Left renal pelvis (tissue), 4 donors: ENCODE data around the gene DIAPH1. TPM values are rescaled to one million over a fixed set of nuclear protein-coding genes. Genes with fewer than 3 reads are reported as not detected.

Experiments used
- DNase-seq, 4 donors: peaks; one replicate each; pipeline ENCODE4 v3.0.0-alpha.2; 2013; ENCODE audit warnings: low read depth in 4 of 4, low spot score in 3 of 4
- polyA plus RNA-seq, 4 donors: library from polyadenylated mRNA; unstranded; fragments of 120-200 nt; gene quantifications; one replicate each; pipeline ENCODE4 v1.2.1, GENCODE V29; 2013; ENCODE audit not compliant: insufficient read length in 4 of 4

The DIAPH1 gene
- polyA plus RNA-seq, 4 donors = 43.8 to 81.2 (median 61.9) TPM

DNA sequence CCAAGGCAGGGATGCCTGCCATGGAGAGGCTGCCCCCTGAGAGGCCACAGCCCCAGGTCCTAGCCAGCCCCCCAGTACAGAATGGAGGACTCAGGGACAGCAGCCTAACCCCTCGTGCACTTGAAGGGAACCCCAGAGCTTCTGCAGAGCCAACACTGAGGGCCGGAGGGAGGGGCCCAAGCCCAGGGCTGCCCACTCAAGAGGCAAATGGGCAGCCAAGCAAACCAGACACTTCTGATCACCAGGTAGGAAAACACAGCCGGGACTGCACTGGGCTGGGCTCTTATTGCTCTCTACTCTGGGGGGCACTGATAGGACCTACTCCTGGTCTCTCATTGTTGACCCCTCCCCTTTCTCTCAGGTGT lies 21.2 kb upstream of the DIAPH1 start:
- DNase-seq = no peak

DNA sequence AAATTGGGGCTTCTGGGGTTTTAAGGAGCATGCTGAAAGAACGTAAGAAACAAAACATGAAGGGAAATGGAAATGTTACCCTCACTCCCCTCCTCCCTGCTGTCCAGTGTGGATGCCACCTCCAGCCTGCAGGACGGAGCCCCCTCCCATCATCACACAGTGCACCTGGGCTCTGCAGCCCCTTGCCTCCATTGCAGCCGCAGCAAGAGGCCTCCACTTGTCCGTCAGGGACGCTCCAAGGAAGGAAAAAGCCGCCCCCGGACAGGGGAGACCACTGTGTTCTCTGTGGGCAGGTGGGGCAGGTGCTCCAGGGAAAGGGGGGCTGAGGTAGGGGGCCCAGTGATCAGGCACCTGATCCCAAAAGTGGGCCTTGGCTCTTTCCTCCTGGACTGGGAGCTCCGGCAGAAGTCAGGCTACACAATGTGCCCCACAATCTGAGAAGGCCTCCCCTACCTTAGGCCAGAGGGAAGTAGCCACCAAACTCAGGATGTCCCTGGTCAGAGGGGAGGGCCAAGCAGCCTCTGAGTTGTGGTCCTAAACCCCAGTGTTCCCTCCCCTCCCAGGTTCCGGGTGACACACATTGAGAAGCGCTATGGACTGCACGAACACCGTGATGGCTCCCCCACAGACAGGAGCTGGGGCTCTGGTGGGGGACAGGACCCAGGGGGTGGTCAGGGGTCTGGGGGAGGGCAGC lies 20.7 kb upstream of the DIAPH1 start:
- DNase-seq = no peak

DNA sequence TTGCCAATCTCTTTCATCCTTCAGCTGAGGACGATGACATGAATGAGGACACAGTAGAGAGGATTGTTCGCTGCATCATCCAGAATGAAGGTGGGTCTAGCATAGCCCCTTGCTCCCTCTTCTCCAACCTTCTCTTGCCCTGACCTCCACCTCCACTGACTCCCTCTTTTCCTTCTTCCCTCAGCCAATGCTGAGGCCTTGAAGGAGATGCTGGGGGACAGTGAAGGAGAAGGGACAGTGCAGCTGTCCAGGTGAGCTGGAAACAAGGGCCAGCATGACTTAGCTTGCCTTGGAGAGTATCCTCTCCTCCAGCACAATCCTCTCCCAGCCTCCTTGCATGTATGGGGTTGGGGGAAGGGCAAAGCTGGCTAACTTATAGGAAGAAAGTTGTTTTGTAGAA lies 20.0 kb upstream of the DIAPH1 start:
- DNase-seq = no peak

DNA sequence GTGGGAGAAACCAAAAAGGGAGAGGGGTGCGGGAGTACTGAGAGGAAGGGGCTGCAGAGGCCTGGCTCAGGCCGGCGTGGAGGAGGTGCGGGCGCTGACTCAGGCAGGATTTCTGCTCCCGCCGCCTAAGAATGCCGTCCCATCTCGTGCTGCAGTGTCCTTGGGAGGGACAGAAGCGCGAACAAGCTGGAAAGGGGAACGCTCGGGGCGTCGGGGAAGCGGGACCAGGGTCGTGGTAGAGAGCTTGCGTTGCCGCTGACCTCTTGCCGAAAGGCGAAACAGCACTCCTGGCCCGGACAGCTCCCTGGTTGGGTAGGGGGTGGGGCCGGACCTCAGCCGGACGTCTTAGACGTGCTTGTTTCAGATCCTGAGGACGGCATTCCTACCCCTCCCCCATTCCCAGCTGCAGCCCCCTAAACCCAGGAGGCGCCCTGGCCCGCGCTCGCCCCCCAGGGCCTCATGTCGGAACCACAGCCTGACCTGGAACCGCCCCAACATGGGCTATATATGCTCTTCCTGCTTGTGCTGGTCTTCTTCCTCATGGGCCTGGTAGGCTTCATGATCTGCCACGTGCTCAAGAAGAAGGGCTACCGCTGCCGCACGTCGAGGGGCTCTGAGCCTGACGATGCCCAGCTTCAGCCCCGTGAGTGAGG lies 19.1 kb upstream of the DIAPH1 start:
- DNase-seq = no peak

DNA sequence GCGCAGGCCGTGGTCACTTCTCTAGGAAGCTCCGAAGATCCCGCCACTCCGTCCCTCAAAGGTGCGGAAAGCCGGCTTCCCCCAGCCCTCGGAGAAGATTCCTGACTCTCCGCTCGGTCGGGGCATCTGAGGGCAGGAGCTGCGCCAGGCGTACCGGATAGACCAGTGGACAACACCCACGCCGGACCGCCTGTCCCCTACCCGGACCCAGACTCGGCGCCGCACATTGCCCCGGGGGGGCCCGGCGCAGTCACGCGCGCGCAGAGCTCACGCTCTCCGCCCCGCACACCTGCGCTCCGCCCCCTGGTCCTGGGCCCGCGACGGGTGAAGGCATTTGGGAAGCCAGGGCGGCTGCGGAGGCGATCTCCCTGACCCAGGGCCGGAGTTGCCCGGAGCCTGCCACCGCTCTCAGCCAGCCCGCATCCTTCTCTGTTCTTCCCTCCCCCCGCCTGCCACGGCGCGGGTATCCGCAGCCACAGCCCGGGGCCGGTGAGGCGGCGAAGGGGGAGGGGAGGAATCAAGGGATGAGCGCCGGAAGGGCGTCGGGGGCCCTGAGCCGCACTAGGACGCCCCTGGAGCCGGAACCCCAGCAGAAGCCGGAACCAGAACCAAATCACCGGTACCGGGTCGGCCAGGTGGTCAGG lies 18.4 kb upstream of the DIAPH1 start:
- no peak for DNase-seq

DNA sequence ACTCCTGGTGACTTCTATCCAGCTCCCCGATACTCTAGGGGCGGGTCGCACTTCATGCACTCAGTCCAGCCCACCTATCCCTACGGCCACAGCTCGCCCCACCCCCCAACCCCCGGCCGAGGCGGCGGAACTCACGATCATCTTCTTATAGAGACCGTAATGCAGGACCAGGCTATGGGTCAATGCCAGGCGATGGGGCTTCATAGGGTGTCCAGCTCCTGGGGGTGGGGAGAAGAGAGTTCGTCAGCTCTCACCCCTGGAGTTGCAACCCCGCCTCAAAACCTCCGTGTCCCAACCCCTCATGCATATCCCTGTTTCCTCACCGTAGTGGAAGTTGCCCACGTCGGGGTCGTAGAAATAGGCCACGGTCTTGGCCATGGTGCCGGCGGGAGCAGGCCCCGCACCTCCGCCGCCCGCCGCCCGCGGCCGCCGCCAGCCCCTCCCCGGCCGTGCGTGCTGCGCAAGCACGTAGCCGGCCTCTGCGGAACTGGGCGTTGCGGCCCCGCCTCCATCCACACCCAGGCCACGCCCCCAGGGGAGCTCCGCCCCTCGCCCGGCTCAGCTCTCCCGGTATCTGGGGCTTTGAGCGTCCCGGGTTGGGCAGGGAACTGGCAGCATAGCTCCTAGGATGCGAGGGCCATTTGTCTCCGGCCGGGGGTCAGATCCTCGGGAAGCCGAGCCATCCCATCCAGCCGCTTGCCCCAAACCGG lies 17.8 kb upstream of the DIAPH1 start, which contains the start of the genes HDAC3 and RELL2:
Gene HDAC3 (minus strand): TSS at position 437 of the 710 bp plus-strand sequence. CDS start 59 bp downstream, at position 378.
Gene RELL2 (plus strand): TSS at position 585 of the 710 bp plus-strand sequence. CDS start 1,229 bp downstream, outside the sequence.
- DNase-seq = peak in 2 of 4 donors; percentile 76 to 78

DNA sequence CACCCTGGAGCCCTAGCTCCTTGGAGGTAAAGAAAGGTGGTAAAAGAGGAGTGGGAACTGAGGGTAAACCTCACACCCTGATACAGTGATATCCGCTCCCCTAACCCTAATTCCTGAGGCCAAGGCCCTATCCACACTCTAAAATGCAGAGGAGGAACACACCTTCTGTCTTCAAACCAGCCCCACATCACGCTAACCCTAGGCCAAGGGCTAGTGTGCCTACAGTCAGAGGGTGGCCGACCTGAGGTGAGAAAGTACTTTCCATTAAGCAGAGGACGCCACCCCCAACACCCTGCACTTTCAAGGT lies 17.3 kb upstream of the DIAPH1 start:
- DNase-seq = no peak

DNA sequence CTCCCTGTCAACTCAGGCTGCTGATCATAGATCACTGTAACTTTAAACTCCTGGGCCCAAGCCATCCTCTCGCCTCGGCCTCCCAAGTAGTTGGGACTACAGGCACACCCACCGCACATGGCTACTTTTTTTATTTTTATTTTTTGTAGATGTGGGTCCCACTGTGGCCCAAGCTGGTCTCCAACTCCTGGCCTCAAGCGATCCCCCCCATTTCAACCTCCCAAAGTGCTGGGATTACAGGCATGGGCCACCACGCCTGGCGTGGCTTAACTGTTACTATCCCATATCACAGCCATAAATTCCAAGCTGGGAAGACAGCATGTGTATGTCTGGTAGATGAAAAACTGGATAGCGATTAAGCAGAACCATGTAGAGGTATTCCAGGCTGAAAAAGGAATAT lies 16.8 kb upstream of the DIAPH1 start:
- DNase-seq = no peak

DNA sequence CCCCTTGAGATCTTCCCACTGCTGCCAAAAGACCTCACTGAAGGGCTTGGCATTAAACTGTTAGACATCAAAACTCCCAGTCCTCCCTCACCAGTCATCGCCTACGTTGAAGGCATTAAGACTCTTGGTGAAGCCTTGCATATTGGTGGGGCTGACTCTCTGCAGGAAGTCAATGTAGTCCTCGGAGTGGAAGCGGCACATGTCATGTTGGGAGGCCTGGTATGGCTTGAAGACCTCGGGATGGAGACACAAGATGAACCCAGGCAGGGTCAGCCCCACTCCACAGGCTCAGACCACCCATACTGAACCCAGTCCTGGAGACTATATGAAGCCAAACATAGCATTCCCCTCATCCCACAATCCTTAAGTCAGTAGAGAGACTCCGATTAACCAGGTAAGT lies 15.9 kb upstream of the DIAPH1 start:
- DNase-seq = no peak

DNA sequence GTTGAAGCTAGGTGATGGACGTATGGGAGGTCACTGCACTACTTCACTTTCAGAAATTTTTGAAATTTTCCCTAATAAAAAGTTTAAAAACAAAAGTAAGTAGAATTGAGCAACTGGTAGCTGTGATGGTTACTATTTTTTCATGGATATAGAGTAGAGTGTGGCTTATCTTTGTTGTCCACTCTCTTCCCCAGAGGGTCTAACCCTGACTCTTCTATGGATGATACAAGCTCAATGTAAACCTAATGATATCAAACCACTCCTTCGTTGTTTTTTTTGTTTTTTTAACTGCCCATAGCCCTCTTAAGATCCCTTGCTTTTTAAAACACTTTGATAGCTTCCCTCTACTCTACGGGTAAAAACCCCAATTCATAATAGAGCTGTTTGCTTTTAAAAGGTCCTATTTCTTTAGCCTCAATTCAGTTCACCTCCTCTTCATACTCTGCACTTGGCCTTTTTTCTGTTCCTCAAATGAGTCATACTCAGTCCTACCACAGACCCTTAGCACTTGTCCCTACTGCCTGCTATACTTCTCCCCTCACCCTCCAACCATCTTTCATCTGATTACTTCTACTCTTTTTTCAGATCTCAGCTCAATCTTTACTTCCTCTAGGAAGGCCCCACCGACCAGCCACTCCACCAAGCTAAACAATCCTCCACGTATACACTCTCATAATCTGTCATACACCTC lies 15.2 kb upstream of the DIAPH1 start:
- no peak for DNase-seq

DNA sequence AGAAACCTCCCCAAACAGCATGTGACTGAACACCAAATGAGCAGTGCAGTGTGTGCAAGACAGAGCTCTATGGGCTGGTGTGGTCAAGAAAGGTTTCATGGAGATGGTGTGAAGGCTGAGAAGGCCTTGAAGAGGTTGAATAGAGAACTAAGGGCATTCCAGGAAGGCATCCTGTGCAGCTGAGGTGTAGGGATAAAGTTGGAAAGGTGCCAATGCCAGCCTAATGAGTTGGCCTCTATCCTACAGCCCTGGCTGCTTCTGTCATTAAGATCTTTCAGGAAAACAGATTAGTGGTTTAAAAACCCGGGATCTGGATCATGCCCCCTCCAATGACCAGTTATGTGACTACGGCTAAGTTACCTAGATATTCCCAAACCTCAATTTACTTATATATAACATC lies 13.8 kb upstream of the DIAPH1 start:
- no peak for DNase-seq

DNA sequence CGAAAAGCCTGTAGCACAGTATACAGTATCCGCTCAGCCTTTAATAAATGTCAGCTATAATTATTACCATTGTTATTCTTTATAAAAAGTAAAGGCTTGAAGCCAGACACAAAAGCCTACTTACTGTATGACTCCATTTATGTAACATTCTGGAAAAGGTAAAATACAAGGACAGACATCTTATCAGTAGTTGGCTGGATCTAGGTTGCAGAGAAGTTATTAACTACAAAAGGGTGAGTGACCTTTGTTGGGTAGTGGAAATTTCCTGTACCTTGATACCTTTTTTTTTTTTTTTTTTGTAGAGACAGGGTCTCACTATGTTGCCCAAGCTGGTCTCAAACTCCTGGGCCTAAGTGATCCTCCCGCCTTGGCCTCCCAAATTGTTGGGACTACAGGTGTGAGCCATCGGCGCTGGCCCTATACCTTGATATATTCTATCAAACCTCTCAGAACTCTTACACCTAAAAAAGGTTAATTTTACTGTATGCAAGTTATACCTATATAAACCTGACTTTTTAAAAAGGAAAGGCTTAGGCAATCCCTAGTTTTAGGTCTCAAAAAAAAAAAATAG lies 11.9 kb upstream of the DIAPH1 start:
- DNase-seq = no peak

DNA sequence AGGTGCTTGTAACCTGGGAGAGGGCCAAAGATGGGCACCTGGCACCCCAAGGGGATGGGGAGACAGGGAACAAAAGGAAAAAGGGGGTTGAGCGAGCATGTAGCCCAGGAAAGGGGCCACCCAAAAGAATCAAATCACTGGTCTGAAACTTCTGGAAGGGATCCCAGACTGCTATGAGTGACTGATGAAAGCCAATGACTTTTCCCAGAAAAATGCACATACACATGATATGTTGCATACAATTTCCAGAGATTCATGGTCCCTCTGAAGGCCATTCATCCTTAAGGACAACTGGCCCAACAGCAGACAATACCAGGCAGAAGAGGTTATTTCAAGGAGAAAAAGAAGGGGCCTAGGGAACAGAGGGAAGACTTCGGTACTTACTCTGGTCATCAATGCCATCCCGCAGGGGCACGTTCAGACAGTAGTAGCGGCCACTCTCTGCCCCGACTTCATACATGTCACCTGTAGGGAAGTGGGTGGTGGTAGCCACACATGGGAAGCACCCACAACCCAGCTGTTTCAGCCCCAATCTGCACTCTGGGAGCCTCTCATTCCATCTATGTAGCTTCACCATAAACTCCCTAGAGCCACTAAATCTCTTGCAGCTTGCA lies 9.5 kb upstream of the DIAPH1 start:
- DNase-seq = no peak

DNA sequence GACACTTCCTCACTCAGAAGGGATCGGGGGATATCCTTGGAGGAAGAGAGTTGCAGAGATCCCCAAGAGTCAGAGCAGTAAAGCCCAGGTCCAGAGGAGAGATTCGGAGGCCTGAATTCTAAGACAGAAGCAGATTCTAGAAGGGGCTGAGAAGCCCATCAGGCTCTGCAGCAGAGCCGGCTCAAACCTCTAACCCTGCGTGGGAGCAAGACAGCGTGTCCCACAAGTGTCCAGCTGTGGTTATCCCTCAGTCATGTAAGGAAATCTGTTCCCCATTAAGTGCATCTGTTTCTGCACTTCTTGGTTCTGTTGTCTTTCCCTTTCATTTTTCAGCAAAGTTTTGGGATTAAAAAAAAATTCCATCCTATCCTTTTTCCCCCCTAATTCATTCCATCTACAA lies 4.8 kb upstream of the DIAPH1 start:
- DNase-seq = no peak

DNA sequence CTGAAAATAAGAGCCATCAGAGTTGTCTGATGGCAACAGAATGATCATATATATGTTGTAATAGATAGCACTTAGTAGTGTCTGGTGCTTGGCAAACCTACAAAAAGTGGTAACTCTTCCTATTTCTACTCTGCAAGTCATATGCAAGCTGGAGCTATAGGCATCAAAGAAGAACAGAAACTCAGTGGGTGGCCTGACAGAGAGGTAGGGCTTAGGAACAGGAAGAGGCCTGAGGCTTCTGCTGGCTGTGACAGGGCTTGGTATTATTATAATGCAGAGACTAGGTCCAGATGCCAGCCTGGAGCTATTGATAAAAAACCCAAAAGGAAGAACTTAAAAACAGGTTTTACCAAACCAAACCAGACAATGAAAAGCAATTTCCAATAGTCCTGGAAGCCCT lies 4.4 kb upstream of the DIAPH1 start:
- no peak for DNase-seq

DNA sequence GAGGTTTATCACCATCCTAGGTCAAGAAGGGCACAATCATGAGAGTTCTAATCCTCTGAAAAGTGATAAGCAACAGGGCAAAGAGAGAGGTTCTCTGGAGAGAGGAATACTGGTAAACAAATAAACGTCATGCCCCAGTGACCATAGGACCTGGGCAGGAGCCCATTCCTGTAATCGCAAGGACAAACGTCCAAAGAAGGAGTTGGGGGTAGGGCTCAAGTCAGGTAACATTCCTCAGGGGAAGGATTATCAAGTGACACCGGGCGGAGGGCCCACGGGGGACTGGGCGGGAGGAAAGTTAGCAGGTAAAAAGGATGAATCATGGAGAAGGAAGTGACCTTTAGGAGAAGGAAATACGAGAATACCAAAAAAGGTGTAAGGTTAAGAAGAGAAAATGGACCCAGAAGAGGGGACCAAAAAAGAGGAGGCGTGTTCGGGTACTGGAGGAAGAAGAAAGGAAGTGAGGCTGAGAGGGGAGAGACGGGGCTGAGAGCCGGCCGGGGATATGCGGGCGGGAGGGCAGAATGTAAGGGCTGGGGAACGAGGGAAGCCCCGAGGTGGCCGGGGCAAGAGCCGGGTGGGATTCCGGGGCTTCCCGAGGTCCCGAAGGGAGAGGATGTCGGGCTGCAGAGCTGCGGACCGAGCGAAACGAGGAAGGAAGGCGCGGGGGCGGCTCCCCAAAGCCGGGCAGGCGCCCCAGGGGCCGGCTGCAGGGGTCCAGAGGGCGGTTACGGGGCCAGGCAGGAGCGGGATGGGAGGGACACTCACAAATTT lies 583 bp downstream of the DIAPH1 start:
- peak in 1 of 4 donors; percentile 36 for DNase-seq

DNA sequence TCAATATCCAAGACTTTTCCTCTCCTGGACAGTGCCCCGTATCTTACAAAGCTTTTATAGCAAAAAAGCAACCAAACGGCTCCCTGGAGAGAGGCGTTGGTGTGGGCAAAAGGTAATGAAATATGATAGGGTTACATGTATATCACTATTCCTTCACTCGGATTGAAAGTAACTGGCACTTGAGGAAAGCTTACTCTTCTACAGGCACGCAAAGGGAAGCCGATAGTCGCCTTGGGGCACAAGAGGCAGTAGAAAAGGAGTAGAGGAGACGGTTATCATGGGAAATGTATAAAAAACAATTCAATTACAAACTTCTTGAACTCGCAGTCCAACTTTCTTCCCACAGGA lies 1.1 kb downstream of the DIAPH1 start:
- DNase-seq = no peak

DNA sequence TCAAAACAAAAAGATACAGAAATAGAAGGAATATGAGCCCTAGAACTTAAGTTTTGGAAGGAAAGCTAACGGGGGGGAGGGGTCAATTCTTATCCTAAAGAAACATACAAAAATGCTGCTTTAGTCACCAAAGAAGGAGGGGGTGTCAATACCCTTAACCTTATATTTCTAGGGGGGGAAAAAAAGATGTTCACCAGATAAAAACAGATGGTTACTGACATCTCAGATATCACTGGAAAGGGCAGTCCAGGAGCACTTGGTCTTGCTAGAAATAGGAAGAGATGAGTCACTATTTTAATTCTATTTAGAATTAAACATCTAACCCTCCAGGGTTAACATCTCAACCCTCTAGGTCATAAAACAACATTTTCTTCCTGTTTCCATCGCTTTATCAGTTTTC lies 1.7 kb downstream of the DIAPH1 start:
- no peak for DNase-seq

DNA sequence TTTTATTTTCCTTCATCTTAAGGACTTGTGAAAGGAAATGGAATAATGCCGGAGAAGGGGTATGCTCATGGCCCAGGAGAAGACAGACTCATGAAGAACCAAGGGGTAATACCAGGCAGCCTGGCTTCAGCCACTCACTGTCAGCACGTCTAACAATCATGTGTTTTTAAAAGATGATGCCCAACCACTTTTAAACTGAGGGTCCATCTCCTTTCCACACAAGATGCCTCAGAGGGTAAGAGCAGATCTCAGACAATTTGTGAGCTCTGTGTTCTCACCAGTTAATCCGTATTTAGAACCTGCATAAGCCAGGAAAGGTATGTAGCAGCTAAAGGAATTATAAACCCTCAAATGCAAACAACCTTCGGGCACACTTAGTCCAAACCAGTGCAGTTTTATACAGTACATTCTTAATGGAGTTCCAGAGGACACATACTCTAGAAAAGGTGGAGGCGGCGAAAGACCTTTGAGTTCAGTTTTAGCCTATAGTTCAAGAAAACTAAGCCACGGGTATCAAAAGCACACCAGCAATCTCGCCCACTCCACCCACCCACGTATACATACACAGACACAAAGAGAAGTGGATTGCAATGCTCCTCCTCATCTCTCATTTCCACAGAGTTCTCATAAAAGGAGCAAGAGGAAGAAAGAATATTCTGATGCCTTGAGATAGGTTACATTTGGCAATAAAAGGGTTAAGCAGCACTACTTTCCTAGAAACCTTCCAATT lies 2.6 kb downstream of the DIAPH1 start:
- no peak for DNase-seq
